ENCODE results near the gene CAMK1.

DNA sequence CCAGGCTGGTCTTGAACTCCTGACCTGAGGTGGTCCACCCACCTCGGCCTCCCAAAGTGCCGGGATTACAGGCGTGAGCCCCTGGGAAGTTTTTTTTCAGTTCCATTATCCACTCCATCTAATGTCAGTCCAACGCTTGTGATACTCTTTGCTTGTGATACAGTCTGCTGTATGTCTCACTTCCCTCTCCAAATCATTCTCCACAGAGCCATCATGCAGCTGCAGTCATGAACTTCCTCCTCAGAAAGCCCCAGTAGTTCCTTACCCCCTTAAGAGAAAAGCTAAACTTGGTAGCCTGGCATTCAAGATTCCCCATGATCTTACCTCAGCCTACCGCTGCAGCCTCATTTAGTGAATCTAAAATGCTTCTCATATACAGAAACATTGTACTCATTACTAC, 25.5 kb upstream of the CAMK1 start:
- TF ChIP-seq, protein P1, sequence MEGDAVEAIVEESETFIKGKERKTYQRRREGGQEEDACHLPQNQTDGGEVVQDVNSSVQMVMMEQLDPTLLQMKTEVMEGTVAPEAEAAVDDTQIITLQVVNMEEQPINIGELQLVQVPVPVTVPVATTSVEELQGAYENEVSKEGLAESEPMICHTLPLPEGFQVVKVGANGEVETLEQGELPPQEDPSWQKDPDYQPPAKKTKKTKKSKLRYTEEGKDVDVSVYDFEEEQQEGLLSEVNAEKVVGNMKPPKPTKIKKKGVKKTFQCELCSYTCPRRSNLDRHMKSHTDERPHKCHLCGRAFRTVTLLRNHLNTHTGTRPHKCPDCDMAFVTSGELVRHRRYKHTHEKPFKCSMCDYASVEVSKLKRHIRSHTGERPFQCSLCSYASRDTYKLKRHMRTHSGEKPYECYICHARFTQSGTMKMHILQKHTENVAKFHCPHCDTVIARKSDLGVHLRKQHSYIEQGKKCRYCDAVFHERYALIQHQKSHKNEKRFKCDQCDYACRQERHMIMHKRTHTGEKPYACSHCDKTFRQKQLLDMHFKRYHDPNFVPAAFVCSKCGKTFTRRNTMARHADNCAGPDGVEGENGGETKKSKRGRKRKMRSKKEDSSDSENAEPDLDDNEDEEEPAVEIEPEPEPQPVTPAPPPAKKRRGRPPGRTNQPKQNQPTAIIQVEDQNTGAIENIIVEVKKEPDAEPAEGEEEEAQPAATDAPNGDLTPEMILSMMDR (conservative IDR thresholded peaks at IDR 0.05; ENCODE audit: low read depth, low read length): no peak
- no peak for TF ChIP-seq CHD1 (IDR thresholded peaks at IDR 0.05; ENCODE audit: low read depth, low read length)
- no peak for TF ChIP-seq POLR2A (IDR thresholded peaks at IDR 0.05; ENCODE audit: low read depth, low read length)
- TF ChIP-seq BHLHE40 (IDR thresholded peaks at IDR 0.05; ENCODE audit: low read depth, low read length): no peak
- TF ChIP-seq MAFK (IDR thresholded peaks at IDR 0.05; ENCODE audit: low read depth, low read length): no peak
- no peak for TF ChIP-seq SMC3 (IDR thresholded peaks at IDR 0.05; ENCODE audit: low read depth, low read length)

Data from IMR-90 (cell line).